Measurements from ENCODE around the gene CTDSP2.

DNA sequence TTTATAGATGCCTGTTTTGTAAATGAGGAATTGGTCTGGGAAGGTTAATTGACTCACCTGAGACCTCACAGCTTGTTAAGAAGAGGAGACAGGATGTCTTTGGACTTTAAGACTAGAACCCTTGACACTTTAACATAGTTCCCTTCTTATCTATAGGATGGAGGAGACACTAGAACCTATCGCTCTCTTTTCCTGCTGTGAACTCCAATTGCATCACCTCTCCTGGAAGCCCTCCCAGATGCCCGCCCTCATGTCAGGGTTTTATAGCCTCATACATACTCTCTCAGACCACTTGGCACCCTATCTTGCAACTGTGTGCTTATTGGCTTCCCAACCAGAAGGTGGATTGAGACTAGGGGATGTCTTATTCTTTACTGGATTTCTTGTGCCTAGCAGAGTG, 2.5 kb upstream of the CTDSP2 start:
- no peak for TF ChIP-seq TAF1 (IDR thresholded peaks at IDR 0.05; ENCODE audit: borderline replicate concordance, low read depth, low read length)
- TF ChIP-seq POLR2A (IDR thresholded peaks at IDR 0.05; ENCODE audit: low read depth, low read length): no peak
